Left colon (tissue), 2 donors: ENCODE measurements around the gene C1orf198. TPM values are rescaled to one million over a fixed set of nuclear protein-coding genes. Genes with fewer than 3 reads are reported as not detected.
A peak's percentile ranks its signal among the peaks of the same experiment; 100 is the strongest.

Experiments
- ATAC-seq: fragments of 200-7000 bp; cut with Tn5 transposase; one replicate; pipeline ENCODE4 v1.9.1; 2020; ENCODE audit warnings: mild to moderate bottlenecking, moderate library complexity
- DNase-seq, 2 donors: peaks; one replicate each; pipeline ENCODE4 v3.0.0-alpha.2; 2020
- intact Hi-C, 2 donors: fragments of 100-400 bp; cut with DNase I in 1 of 2; cut with micrococcal nuclease in 1 of 2; formaldehyde crosslinking; loops; one replicate each; pipeline versions ENCODE4 v1.11.2 to v1.14.0; 2022; cut with DNase I, micrococcal nuclease
- total RNA-seq, 2 donors: library from RNA; stranded (reverse); fragmentation: NEBNext Ultra II Directional; extraction: Animal tissue kit (Norgen Biotek cat#: 25700); gene quantifications; one replicate each; pipeline ENCODE4 v1.2.1, GENCODE V29; 2021
- donor health status: DM: no; HTN: no; CAD: no.
- donor health status: DM: yes; HTN: yes; CAD: no.

Gene C1orf198
- total RNA-seq, 2 donors from 2014 or later = 14.4 to 16.6 TPM

DNA sequence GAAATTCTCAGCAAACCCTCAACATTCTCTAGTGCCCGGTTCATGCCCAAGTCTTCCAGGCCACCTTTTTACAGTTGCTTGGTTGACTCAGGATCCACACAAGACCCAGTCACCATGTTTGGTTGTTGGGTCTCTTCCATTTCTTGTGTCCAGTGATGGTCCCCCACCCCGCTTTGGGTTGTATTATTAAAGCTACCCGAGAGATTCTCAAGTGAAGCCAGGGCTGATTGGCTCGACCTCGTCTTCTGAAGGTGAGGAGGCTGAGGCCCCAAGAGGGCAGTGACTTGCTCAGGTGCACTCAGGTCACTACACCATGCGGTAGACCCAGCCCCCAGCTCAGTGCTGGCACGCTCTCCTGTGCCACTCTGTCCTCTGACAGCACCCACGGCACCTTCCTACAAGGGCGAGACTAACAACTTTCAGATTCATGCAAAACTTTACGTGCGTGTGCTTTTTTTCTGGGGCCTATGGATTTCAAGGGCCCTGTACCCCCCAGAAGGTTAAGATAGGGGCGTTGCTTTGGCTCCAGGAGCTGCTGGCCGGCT lies 70.9 kb downstream of the C1orf198 start:
- intact Hi-C loops = loop anchor here in 1 of 2 donors (5.0 to 10.0 kb wide), 2 partner anchors 120 to 407 kb away; no protein-coding TSS in a partner anchor
- ATAC-seq = no peak
- no peak for DNase-seq

DNA sequence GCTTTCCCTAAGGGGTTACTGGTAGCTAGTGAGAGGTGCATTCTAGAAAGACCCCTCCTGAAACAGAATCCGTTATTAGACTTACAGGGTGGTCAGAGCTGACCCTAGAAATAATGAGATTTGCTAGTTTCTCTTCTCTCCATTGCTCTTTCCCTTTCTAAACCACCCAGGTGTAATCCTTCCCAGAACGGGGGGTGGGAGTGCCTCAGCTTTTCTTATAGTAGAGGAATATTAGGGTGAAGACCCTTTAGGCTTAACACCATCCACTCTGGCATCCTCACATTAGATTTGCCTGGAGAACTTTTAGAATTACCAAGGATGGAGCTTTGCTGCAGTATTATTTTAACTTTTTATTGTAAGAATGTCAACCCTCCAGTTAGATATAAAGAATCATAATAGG lies 71.7 kb downstream of the C1orf198 start:
- DNase-seq = no peak
- no peak for ATAC-seq
- intact Hi-C loops = loop anchor here in 1 of 2 donors (5.0 to 10.0 kb wide), 2 partner anchors 121 to 408 kb away; no protein-coding TSS in a partner anchor

DNA sequence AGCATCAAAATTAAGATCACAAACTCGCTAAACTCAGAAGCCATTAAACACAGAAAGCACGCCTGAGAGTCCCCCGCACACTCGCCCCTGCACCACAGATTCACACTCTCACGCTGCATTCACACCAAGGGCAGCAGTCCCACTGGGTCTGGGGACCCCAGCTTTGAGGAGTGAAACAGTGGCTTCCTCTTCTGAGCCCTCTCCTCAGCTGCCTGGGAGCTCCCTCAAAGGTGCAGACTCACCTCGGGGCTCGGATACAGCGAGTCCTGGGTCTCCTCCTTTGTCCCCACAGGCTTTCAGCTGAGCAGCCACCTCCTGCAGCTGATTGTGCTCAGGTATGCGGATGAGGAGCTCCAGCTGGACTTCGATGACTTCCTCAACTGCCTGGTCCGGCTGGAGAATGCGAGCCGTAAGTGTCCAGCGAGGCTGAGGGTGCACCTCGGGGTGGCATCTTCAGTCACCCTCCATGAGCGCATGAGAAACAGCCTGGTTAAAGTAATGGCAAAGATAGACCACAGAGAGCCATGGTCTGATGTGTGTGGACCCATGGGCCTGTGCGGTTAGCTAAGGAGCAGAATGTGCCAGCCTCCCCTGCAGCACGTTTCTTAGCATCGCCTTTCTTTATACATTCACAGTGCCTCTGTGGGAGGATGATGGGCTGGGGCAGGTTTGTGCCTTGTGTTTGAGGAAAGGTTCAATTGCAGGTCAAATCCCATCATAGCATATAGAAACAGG lies 73.3 kb downstream of the C1orf198 start:
- intact Hi-C loops = loop anchor here in 1 of 2 donors (5.0 to 10.0 kb wide), 2 partner anchors 122 to 410 kb away; no protein-coding TSS in a partner anchor
- ATAC-seq = no peak

GRCh38 chr1:230794431-230794830 lies 73.9 kb downstream of the C1orf198 start:
- DNase-seq (peak in 1 of 2 donors; percentile 11), ATAC-seq (no peak)
- intact Hi-C loops = loop anchor here in 1 of 2 donors (10.0 kb wide), 1 partner anchor 410 kb away; no protein-coding TSS in a partner anchor

More for the DNA sequence above, 73.3 kb downstream of the C1orf198 start:
- no peak for DNase-seq

DNA sequence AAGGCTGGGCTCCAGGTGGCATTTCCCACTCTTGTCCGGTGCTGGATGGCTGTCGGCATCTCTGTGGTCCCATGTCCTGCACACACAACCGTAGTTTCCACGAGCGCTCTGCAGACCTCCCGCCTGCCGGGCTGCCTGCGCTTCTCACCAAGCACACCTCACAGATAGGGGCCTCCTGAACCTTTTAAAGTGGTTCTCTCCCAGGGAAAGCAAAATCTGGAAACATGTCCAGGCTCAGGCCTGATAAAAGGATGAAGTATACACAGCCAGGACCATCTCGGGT lies 74.9 kb downstream of the C1orf198 start:
- intact Hi-C loops = loop anchor here in 1 of 2 donors (10.0 kb wide), 1 partner anchor 411 kb away; no protein-coding TSS in a partner anchor

DNA sequence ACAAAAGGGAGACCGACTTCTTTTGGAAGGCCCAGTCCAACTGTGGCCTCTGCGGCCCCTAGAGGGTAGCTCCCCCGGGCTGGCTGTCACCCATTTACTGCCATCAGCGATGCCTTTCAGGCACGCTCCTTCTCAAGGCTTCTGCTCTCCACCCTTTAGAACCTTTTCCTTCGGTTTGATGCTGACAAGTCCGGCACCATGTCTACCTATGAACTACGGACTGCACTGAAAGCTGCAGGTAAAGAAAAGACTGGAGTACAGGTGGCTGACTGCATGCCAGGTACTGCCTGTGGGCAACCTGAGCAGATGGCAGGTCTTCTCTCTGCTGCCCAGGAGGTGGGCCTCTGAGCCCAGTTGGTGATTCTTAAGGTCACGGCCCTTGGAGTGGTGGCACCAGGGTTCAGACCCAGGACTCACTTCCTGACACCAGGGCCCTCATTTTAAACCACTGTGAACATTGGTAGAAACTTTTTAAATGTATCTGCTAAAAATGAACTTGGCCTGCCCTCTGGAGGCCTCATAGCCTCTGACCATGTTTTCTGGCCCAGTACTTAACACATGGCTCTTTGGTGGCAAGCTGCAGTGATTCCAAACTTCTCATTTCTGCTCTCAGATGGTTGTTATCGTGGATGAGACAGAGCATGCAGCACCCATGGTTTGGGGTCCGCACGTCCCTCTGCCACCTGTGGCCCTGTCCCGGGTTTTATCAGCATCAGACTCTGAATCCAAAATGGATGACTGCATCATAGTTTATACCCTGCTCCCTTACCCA lies 75.4 kb downstream of the C1orf198 start:
- DNase-seq = no peak
- ATAC-seq = no peak
- intact Hi-C loops = loop anchor here in 1 of 2 donors (10.0 kb wide), 1 partner anchor 412 kb away; no protein-coding TSS in a partner anchor

More for the DNA sequence above, 74.9 kb downstream of the C1orf198 start:
- no peak for ATAC-seq
- DNase-seq = no peak

DNA sequence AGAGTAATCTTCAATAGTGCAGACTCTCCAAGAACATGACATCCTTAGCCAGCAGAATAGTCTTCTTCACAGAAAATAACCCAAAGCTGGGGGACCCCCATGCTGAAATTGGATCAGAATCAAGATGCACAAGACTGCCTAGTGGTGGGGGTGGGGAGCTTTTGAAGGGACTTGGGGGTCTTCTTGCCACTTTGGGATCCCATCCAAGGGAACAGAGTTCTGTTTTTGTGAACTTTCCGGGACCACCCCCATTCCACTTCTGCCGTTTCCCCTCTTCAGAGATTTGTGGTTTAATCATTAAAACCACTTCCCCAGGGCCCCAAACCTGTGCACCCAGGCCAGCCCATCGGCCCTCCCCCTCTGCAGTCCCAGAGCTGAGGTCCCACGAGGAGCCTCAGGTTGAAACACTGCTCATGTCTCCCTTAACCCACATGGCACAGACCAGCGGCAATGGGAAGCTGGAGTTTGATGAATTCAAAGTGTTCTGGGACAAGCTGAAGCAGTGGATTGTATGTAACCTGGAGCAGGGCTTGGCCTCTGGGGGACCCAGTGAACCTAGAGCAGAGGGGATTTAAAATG lies 76.2 kb downstream of the C1orf198 start:
- ATAC-seq (no peak), DNase-seq (no peak)
- intact Hi-C loops = loop anchor here in 1 of 2 donors (10.0 kb wide), 1 partner anchor 413 kb away; no protein-coding TSS in a partner anchor

DNA sequence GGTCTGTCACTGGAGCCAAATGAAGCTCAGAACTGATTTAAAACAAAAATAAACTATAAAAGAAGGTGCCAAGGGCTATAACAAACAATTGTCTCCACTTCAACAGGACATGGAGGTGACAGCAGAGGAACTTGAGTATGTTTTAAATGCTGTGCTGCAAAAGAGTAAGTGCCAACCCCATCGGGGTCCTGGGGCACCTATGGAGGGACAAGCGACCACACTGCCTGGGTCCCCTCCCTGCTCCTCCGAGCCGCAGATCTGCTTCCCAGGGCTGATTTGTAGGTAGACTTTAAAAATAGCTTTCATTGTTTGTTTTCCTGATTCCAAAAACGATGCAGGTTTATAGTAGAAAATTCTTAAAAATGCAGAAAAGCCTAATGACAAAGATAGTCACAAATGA lies 78.3 kb downstream of the C1orf198 start:
- no peak for DNase-seq
- no peak for ATAC-seq
- intact Hi-C loops = loop anchor here in 1 of 2 donors (10.0 kb wide), 1 partner anchor 415 kb away; no protein-coding TSS in a partner anchor

GRCh38 chr1:230788561-230789275 lies 79.6 kb downstream of the C1orf198 start:
- no peak for ATAC-seq
- no peak for DNase-seq
- intact Hi-C loops = no loop called here

DNA sequence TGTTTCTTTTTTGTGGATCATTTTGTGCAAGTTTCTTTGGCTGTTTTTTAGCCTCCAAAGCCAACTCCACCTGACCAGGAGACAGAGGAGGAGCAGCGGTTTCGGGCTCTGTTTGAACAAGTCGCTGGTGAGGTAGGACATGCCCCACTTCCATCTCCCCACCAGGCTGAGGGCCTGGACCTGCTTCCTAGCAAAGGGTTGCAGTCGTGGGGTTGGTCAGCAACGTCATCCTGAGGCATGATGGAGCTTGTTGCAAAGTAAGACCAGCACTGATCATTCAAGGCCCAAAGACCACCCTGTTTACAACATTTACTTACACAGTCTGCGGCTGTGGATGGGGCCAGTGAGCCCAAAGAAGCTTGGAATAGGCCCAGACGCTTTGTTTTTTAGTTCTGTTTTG lies 80.8 kb downstream of the C1orf198 start:
- DNase-seq = no peak
- intact Hi-C loops = no loop called here
- ATAC-seq = no peak

Other genes starting within 250 kb of the C1orf198 start
- gene COG2, start 226.0 kb downstream of the C1orf198 start, total RNA-seq = 10 to 100 TPM; 45.3 to 53.5 TPM
- 1 to 10 TPM; 1.2 to 2.1 TPM for gene AGT, start 154.4 kb downstream of the C1orf198 start, total RNA-seq
- gene CAPN9, start 121.1 kb downstream of the C1orf198 start, total RNA-seq = 10 to 100 TPM; 46.3 to 53.6 TPM
- 10 to 100 TPM; 32.2 to 35.7 TPM for gene TTC13, start 110.3 kb upstream of the C1orf198 start, total RNA-seq
- 10 to 100 TPM; 23.4 to 29.7 TPM for gene ARV1, start 110.6 kb upstream of the C1orf198 start, total RNA-seq
- gene FAM89A, start 171.7 kb upstream of the C1orf198 start, total RNA-seq = 1 to 10 TPM; 4.2 to 4.5 TPM